K562 (cell line): ENCODE results near the gene CALY. TPM values are rescaled to one million over a fixed set of nuclear protein-coding genes. Genes with fewer than 3 reads are reported as not detected.
A peak's percentile ranks its signal among the peaks of the same experiment; 100 is the strongest.

Experiments
- CTBP1 ChIP-seq: fragments of 450-650 bp; IDR thresholded peaks from 2 replicates; pipeline ENCODE4 v1.6.1; 2016; ENCODE audit warnings: borderline replicate concordance
- JUN ChIP-seq, 2 experiments: sonication (generic) in 1 of 2; formaldehyde crosslinking in 1 of 2; IDR thresholded peaks; 2 replicates each; pipeline versions ENCODE4 v1.6.1 to v1.8.0; 2012 to 2022; ENCODE audit warnings: borderline replicate concordance in 2 of 2, mild to moderate bottlenecking in 2 of 2, improper control_type of control experiment in 1 of 2, low read depth in 1 of 2, low read length in 1 of 2, missing genetic modification reagents in 1 of 2
- MED1 ChIP-seq: sonication (generic); formaldehyde crosslinking; IDR thresholded peaks from 2 replicates; pipeline ENCODE4 v1.8.1; 2023; ENCODE audit warnings: missing genetic modification reagents, borderline replicate concordance
- NFIC ChIP-seq: fragments of 450-650 bp; IDR thresholded peaks from 2 replicates; pipeline ENCODE4 v1.6.1; 2017; ENCODE audit warnings: mild to moderate bottlenecking, inconsistent platforms
- NR2F6 ChIP-seq: fragments of 450-650 bp; formaldehyde crosslinking; IDR thresholded peaks from 2 replicates; pipeline ENCODE4 v1.4.0; 2020; ENCODE audit warnings: mild to moderate bottlenecking
- RB1 ChIP-seq: fragments of 450-650 bp; IDR thresholded peaks from 2 replicates; pipeline ENCODE4 v1.6.1; 2017; ENCODE audit warnings: low read depth, mild to moderate bottlenecking
- RBBP5 ChIP-seq: fragments of 200-600 bp; sonication (generic); IDR thresholded peaks from 2 replicates; pipeline ENCODE4 v1.6.1; 2012; ENCODE audit warnings: borderline replicate concordance, mild to moderate bottlenecking, low read length, control low read depth, inconsistent platforms; ENCODE audit not compliant: insufficient read depth, poor library complexity, severe bottlenecking
- TAF1 ChIP-seq: IDR thresholded peaks from 2 replicates; pipeline ENCODE4 v1.6.1; 2011; ENCODE audit warnings: mild to moderate bottlenecking, low read length, moderate library complexity; ENCODE audit not compliant: insufficient read depth, control insufficient read depth, severe bottlenecking; ENCODE audit errors: extremely low read depth
- TGIF2 ChIP-seq: sonication (generic); formaldehyde crosslinking; IDR thresholded peaks from 2 replicates; pipeline ENCODE4 v1.8.1; 2022; ENCODE audit warnings: mild to moderate bottlenecking, missing genetic modification reagents, moderate library complexity
- ZBTB7A ChIP-seq: IDR thresholded peaks from 2 replicates; pipeline ENCODE4 v1.6.1; 2011; ENCODE audit warnings: low read depth, mild to moderate bottlenecking, low read length, moderate library complexity, borderline replicate concordance; ENCODE audit not compliant: control insufficient read depth
- ZFX ChIP-seq: sonication (generic); formaldehyde crosslinking; IDR thresholded peaks from 2 replicates; pipeline ENCODE4 v1.8.0; 2022; ENCODE audit warnings: mild to moderate bottlenecking, missing genetic modification reagents, moderate library complexity
- polyA plus RNA-seq, 8 experiments: library from polyadenylated mRNA; depleted of rRNA in 4 of 8; stranded (reverse) in 5 of 8; unstranded in 3 of 8; fragments of >200 nt; fragmentation: Nextera tagmentation in 2 of 8; fragmentation: Illumina TruSeq in 1 of 8; extraction: Ambion mirVana in 2 of 8; extraction: Trizol in 1 of 8; gene quantifications; 2 replicates each; pipeline versions ENCODE4 v1.2.1 to v1.2.3, GENCODE V29; 2011 to 2014; ENCODE audit warnings: inconsistent platforms in 1 of 8, missing spikeins in 1 of 8
- total RNA-seq, 7 experiments: library from RNA; depleted of rRNA in 6 of 7; stranded (reverse); fragments of >200 nt in 6 of 7; fragmentation: Illumina TruSeq in 2 of 7; extraction: Trizol in 2 of 7; gene quantifications; 2 replicates each; pipeline versions ENCODE4 v1.2.1 to v1.2.3, GENCODE V29; 2011 to 2021; ENCODE audit warnings: low replicate concordance in 1 of 7
- TF ChIP-seq, protein P1 (sequence below): sonication (generic); formaldehyde crosslinking; IDR thresholded peaks from 2 replicates; pipeline ENCODE4 v1.8.1; 2023; ENCODE audit warnings: mild to moderate bottlenecking, missing genetic modification reagents
- TF ChIP-seq, protein P2 (sequence below): fragments of 250-450 bp; sonication (Bioruptor Pico); IDR thresholded peaks from 2 replicates; pipeline ENCODE4 v1.4.0; 2020
- TF ChIP-seq, protein P3 (sequence below): fragments of 450-650 bp; IDR thresholded peaks from one replicate; pipeline ENCODE4 v1.6.1; 2018; ENCODE audit warnings: mild to moderate bottlenecking, moderate library complexity; ENCODE audit not compliant: partially characterized antibody
- TF ChIP-seq, protein P4 (sequence below), 3 experiments: fragments of 200-800 bp in 1 of 3; fragments of 250-450 bp in 1 of 3; fragments of 450-650 bp in 1 of 3; sonication (Bioruptor Pico) in 1 of 3; sonication (Bioruptor generic) in 1 of 3; formaldehyde crosslinking in 1 of 3; IDR thresholded peaks; 2 replicates each; pipeline versions ENCODE4 v1.6.1 to v1.8.0; 2016 to 2022; ENCODE audit warnings: mild to moderate bottlenecking in 2 of 3, missing genetic modification characterization in 2 of 3, missing compliant biosample characterization in 1 of 3, moderate library complexity in 1 of 3

Gene CALY
- total and polyA plus RNA-seq, 9 of the 15 experiments (the other 6 are each of a cell fraction or from before 2014, with no cell fraction given): not detected

DNA sequence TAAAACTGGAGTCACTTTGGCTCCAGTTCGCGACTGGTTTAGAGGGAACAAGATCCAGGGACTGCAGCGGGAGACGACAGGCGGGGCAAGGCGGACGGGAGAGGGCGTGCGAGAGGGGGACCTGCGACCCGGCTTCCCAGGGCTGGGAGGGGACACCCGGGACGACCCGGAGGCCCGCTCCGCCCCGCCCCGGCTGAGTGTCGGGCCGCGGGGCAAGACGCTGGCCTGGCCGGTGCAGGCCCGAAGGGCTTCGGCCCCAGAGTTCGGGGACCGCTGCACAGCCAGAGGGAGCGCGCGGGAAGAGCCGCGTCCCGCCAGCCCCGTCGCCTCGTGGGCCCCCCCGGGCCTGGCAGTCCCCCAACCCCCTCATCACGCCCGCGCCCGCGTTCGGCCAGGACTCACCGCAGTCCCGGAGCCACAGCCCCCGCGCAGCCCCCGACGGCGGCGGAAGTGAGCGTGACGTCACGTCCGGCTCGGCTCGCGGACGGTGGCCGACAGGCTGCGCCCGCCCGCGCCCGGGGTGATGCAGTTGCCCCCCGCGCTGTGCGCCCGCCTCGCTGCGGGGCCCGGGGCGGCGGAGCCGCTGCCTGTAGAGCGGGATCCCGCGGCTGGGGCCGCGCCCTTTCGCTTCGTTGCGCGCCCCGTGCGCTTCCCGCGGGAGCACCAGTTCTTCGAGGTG, 28.1 kb downstream of the CALY start, which contains the start of the genes TUBGCP2 and ZNF511 (continued):
- TF ChIP-seq, protein P1, sequence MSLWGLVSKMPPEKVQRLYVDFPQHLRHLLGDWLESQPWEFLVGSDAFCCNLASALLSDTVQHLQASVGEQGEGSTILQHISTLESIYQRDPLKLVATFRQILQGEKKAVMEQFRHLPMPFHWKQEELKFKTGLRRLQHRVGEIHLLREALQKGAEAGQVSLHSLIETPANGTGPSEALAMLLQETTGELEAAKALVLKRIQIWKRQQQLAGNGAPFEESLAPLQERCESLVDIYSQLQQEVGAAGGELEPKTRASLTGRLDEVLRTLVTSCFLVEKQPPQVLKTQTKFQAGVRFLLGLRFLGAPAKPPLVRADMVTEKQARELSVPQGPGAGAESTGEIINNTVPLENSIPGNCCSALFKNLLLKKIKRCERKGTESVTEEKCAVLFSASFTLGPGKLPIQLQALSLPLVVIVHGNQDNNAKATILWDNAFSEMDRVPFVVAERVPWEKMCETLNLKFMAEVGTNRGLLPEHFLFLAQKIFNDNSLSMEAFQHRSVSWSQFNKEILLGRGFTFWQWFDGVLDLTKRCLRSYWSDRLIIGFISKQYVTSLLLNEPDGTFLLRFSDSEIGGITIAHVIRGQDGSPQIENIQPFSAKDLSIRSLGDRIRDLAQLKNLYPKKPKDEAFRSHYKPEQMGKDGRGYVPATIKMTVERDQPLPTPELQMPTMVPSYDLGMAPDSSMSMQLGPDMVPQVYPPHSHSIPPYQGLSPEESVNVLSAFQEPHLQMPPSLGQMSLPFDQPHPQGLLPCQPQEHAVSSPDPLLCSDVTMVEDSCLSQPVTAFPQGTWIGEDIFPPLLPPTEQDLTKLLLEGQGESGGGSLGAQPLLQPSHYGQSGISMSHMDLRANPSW (CRISPR knock-in tag): no peak
- TF ChIP-seq ZBTB7A (peak; percentile 92; the same call in 1 of the 2 replicates), NR2F6 (CRISPR knock-in tag) (no peak), JUN (IDR thresholded peaks at IDR 0.05; ENCODE audit: borderline replicate concordance, low read depth, low read length) (no peak), JUN (CRISPR knock-in tag; IDR thresholded peaks at IDR 0.05; ENCODE audit: borderline replicate concordance) (0 out of 2 replicates have a peak, but pooled peaks have one; percentile 46), NFIC (0 out of 2 replicates have a peak, but pooled peaks have one; percentile 37), ZFX (CRISPR knock-in tag) (peak; percentile 79), RBBP5 (peak; percentile 89), RB1 (peak; percentile 37; the same call in 1 of the 2 replicates), TGIF2 (CRISPR knock-in tag) (peak; percentile 70; the same call in 1 of the 2 replicates), TAF1 (peak; percentile 60), CTBP1 (peak; percentile 45; the same call in 1 of the 2 replicates), MED1 (peak; percentile 79; the same call in 1 of the 2 replicates)
- TF ChIP-seq, protein P2, sequence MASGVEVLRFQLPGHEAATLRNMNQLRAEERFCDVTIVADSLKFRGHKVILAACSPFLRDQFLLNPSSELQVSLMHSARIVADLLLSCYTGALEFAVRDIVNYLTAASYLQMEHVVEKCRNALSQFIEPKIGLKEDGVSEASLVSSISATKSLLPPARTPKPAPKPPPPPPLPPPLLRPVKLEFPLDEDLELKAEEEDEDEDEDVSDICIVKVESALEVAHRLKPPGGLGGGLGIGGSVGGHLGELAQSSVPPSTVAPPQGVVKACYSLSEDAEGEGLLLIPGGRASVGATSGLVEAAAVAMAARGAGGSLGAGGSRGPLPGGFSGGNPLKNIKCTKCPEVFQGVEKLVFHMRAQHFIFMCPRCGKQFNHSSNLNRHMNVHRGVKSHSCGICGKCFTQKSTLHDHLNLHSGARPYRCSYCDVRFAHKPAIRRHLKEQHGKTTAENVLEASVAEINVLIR (CRISPR knock-in tag): peak; percentile 83
- TF ChIP-seq, protein P3, sequence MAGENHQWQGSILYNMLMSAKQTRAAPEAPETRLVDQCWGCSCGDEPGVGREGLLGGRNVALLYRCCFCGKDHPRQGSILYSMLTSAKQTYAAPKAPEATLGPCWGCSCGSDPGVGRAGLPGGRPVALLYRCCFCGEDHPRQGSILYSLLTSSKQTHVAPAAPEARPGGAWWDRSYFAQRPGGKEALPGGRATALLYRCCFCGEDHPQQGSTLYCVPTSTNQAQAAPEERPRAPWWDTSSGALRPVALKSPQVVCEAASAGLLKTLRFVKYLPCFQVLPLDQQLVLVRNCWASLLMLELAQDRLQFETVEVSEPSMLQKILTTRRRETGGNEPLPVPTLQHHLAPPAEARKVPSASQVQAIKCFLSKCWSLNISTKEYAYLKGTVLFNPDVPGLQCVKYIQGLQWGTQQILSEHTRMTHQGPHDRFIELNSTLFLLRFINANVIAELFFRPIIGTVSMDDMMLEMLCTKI: no peak
- TF ChIP-seq, protein P4, sequence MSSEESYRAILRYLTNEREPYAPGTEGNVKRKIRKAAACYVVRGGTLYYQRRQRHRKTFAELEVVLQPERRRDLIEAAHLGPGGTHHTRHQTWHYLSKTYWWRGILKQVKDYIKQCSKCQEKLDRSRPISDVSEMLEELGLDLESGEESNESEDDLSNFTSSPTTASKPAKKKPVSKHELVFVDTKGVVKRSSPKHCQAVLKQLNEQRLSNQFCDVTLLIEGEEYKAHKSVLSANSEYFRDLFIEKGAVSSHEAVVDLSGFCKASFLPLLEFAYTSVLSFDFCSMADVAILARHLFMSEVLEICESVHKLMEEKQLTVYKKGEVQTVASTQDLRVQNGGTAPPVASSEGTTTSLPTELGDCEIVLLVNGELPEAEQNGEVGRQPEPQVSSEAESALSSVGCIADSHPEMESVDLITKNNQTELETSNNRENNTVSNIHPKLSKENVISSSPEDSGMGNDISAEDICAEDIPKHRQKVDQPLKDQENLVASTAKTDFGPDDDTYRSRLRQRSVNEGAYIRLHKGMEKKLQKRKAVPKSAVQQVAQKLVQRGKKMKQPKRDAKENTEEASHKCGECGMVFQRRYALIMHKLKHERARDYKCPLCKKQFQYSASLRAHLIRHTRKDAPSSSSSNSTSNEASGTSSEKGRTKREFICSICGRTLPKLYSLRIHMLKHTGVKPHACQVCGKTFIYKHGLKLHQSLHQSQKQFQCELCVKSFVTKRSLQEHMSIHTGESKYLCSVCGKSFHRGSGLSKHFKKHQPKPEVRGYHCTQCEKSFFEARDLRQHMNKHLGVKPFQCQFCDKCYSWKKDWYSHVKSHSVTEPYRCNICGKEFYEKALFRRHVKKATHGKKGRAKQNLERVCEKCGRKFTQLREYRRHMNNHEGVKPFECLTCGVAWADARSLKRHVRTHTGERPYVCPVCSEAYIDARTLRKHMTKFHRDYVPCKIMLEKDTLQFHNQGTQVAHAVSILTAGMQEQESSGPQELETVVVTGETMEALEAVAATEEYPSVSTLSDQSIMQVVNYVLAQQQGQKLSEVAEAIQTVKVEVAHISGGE (CRISPR knock-in tag; IDR thresholded peaks at IDR 0.05): peak in 1 of 3 experiments; percentile 88; a peak in 3 of 6 replicates
